Measurements from ENCODE around the gene MUC7.

MUC7 gene

GRCh38 chr4:70522626-70523025 is 50.6 kb downstream of the MUC7 start:
- CTCF ChIA-PET: interaction anchor here (0.6 to 0.7 kb wide), 2 partner anchors 15 to 1730 kb away, joined by 3 read pairs; no protein-coding TSS in a partner anchor
- peak; percentile 50 for DNase-seq (ENCODE audit: low spot score)
- TF ChIP-seq CTCF (conservative IDR thresholded peaks at IDR 0.05; ENCODE audit: low read depth): no peak
- peak overlapping the region; percentile 81 for H3K27ac ChIP-seq
- POLR2A ChIA-PET (ENCODE audit: low non-redundant PET): no interaction called here

DNA sequence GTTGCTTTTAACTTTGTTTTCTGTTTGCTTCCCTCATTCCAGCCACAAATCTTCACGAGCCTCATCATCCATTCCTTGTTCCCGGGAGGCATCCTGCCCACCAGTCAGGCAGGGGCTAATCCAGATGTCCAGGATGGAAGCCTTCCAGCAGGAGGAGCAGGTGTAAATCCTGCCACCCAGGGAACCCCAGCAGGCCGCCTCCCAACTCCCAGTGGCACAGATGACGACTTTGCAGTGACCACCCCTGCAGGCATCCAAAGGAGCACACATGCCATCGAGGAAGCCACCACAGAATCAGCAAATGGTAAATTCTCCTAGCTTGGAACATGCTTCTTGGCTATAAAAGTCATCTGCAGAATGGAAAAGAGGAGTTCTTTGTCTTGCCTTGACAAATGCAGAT is 59.0 kb downstream of the MUC7 start:
- no peak overlapping the region for H3K27ac ChIP-seq
- TF ChIP-seq CTCF (conservative IDR thresholded peaks at IDR 0.05; ENCODE audit: low read depth): no peak
- DNase-seq (ENCODE audit: low spot score): no peak
- POLR2A ChIA-PET (ENCODE audit: low non-redundant PET): no interaction called here
- CTCF ChIA-PET: interaction anchor here (0.6 kb wide), 2 partner anchors 27 to 441 kb away, joined by 3 to 5 read pairs; no protein-coding TSS in a partner anchor

DNA sequence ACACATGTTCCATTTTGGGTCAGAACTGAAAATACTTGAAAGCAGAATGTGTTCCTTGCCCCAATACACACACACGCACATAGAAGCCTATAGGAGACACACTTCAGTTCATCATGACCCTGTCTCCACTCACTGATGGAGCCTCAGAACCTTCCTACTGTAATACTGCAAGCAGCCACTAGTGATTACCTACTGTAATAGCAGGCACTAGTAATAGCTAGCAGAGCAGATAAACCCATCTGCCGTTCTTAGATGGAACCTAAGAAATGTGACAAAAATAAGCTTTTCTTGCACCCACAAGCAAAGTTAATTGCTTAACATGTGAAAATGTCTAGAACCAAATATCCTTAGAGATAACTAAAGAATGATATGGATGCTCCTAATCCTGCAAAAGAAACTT is 60.0 kb downstream of the MUC7 start:
- ChIA-PET POLR2A (ENCODE audit: low non-redundant PET) (no interaction called here), CTCF (no interaction called here)
- no peak overlapping the region for H3K27ac ChIP-seq
- TF ChIP-seq CTCF (conservative IDR thresholded peaks at IDR 0.05; ENCODE audit: low read depth): no peak
- DNase-seq (ENCODE audit: low spot score): no peak
